ENCODE results near the gene MACROD2.

MACROD2 gene

DNA sequence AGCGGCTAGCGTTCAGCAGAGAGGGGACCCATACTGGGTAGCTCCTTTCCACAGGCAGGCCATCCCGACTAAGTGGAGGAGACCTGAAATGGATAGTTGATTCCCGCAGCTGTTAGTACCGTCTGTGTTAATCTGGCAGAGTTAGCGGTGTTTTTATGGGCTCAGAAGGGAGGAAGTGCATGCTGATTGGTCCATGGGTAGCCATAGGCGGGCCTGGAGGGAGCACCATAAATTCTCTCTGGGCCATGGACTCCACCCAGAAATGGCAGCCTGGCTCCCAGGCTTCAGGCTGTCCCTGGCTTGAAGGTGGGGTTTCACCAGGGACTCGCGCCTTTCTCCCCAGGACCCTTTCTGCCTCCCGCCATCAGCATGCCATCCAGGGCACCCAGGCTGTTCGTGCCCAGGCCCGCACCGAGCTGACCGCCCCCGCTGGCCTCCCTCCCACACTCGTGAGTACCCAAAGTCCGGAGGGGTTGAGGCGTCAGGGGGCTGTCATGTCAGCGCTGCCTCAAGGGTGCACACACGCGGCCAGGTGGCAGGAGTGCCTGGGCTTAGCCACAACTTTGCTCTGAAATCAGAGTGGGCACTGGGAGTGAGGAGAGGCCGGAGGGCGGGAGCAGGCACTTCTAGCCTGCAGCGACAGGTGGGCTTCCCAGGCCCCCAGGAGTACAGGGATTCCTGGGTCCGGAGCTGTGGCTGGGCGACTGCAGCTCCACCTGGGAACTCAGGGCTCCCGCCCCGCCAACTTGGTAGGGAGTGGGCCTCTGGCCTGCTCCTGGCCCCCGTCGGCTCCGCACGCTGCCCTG is 1036.4 kb downstream of the MACROD2 start:
- DNase-seq, result no peak

DNA sequence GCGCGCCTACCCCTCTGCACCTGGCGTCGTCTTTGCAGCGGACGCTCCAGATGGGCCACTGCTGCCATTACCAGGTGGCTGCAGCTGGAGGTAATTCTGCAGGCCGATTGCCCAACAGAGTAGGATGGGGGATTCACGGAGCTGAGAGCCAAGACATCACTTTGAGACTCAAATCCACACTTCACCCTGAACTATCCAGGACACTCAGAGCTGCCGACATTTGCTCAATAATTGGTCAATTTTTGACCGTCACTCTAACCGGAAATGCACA is 1037.0 kb downstream of the MACROD2 start:
- no peak for DNase-seq

DNA sequence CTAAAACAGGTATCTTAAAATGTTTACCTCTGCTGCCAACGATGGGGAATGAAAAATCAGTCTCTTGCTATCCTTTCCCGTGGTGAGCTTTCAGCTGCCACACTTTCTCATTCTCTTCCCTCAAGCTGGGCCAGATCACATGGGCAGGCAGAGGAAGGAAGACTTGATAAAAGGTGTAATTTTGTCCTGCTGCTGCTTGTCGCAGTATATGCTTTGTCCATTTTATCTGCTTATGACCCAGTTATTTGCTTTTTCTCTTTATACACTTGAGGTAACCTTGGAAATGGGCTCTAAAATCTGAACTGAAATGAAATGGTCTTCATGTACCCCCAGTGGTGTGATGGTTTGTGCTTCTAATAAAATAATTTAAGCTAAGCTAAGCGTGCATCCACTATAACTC is 1038.0 kb downstream of the MACROD2 start:
- no peak for DNase-seq

DNA sequence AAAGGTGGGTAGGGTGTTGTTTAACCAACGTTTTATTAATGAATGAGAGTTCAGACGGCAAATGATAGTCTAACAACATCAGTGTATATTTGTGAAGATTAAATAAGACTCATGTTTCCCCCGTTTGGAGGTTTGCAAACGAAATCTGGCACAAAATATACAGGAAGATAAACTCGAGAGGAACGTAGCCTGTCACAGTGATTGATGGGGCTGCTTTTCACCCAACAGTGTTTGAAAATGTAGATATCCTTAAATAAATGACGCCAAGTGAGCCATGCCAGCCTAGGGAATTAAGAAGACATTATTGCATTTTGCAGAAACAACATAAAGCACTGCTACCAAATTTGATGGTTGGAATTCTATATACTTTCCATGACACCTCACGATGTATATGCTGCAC is 1038.6 kb downstream of the MACROD2 start:
- DNase-seq, result no peak

DNA sequence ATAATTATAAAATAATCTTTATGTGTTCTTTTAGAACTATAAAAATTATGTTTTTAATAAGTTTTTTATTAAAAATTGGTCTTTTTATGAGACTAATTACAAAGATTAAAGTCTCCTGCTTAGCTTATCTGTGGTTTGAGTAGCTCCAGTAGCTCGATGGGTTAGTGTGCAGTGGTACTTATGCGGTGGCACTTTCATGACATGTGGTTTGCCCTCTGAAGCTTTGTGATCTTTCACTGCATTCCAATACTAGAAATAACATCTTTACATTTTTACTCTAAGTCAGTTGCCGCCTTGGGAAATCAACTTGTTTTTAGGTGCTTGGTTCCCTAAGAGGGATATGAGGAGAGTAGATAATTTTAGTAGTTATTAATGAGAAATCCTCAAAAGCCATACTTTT is 1041.6 kb downstream of the MACROD2 start:
- no peak for DNase-seq

DNA sequence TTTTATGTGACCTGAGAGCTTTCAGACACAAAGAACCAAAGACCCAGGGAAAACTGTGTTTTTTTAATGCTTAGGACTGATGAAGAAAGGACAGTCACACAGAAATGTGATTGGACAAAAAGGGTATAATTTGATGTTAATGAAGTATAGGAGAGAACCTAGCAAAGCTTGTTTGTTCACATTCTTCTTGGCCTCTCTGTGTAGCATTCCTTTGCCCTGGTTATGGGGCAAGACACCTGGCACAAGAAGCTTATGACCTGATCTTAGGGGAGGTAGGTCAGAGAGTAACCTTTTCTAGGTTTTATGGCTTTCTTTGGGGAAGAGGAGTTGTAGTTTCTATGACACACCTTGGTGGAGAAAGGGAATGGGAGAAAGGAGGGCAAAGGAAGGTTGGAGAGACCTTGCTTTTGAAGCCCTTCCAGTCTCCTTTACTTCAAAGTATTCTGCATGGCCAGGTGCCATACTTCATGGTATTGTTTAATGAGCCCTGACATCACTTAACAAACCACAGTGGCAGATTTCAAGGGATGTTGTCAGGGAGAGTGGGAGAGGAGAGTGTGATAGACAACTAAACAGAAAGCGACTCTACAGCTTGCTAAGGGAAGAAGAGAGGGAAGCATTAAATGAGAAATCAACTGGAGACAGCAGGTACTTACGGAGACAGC is 1043.9 kb downstream of the MACROD2 start:
- no peak for DNase-seq

DNA sequence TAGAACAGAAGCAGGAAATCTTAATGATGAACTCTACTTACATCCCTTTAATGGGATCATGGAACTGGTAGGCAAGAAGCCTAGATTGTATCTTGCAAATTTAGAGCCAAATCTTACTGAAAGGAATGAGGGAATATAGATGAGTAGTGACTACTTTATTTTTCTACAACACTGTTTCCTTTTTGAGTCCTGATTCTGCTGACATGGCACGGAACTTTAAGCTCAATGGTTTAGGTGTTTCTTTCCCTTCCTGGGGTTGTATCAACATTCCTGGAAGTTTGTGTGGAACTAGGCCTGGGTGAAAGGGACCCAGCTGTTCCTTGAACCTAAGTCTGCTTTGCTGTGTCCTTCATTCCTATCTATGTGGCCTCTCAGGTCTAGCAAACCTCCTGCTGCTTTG is 1047.4 kb downstream of the MACROD2 start:
- no peak for DNase-seq

DNA sequence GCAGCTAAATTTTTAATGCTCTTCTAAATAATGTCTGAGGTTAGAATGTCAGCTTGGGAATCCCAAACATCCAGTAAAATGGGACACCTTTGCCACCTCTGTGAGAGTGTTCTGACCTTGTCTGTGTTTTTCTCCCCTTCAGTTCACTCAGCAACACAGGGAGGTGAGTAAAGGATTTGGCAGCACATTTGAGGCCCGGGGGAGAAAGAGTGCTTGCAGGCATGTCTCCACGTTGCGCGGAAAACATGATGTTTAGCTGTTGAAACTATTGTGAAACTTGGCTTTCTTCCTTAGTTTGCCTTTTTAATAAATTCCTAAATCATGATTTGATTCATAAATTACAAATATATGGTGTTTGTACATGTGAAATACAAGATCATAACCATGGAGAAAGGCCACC is 1049.9 kb downstream of the MACROD2 start:
- DNase-seq, result no peak

DNA sequence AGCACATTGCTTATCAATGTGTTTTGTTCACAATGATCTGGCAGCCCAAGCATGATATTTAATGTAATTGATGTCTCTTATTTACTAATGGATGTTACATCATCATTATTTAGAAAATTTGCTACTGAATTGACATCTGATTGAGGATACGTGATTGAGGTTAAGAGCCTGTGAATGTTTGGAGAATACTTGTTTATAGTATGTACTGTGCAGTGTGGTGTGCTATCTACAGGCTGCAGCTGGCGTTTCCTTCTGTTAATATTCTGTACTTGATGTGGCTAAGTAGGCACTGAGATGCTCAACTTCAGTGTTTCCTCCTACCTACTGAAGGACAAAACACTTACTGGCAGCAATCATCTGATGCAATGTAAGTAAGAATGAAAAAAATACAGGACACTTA is 1051.7 kb downstream of the MACROD2 start:
- DNase-seq, result no peak

DNA sequence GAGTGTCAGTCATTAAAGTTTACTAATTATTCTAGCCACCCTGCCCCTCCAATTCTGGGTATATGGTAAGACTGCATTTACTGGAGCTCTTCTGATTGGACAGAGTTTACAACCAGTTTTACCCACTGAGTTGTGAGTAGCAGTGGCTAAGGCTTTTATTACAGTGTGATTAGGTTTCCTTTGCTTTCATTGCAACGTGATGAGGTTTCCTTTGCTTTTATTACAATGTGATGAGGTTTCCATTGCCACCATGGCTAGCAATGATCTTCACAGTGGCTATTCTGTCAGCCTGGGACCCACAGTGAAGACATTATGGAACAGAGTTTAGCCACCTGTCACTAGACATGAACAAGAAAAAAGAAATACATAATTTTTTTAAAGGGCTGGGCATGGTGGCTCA is 1052.3 kb downstream of the MACROD2 start:
- DNase-seq, result no peak

DNA sequence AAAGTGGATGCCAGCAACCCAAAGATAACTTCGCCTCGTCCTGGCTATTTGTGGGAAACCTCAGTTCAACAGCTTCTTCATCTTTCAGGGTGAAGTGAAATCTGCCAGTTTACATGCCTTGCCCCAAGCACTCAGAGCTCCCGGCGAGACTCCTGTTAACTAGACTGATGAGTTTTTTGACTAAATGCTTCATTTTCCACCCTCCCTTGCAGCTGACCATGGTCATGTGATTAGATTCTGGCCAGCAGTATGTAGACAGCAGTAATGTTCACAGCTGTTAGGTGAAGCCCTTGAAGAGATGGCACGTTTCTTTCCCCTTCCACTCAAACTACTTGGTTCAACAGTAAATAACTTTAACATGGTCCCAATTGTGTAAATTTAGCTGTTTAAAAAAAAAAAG is 1060.9 kb downstream of the MACROD2 start:
- no peak for DNase-seq

DNA sequence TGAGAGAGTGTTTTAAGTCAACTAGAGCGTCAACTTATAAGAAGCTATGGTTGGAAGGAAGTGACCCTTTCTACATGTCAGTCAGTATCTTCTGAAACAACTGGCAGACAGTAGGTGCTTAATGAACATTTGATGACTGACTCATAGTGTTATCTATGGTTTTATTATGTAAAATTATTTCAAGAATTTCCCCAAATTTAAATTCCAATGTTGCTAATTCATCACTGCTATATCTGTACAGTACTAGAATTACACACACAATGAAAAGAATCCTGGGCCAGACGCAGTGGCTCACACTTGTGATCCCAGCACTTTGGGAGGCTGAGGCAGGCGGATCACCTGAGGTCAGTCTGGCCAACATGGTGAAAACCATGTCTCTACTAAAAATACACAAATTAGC is 1063.5 kb downstream of the MACROD2 start:
- no peak for DNase-seq

DNA sequence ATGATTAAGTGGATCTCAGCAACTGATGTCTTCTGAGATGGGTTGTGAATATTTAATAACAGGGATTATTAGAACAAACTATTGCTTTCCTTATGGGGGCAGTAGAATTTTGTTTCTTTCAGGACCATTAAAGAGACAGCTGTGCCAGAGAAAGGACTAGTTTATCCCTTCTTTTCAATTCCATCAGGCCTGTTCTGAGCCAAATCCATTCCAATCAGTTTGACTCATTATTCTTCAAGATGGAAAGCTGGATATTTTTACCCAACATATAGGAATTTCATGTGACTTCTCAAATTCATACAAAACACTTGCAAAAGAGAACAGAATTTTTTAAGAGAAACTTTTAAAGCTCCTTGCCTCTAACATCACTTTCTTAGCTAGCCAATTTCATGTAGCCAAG is 1064.1 kb downstream of the MACROD2 start:
- DNase-seq, result no peak

DNA sequence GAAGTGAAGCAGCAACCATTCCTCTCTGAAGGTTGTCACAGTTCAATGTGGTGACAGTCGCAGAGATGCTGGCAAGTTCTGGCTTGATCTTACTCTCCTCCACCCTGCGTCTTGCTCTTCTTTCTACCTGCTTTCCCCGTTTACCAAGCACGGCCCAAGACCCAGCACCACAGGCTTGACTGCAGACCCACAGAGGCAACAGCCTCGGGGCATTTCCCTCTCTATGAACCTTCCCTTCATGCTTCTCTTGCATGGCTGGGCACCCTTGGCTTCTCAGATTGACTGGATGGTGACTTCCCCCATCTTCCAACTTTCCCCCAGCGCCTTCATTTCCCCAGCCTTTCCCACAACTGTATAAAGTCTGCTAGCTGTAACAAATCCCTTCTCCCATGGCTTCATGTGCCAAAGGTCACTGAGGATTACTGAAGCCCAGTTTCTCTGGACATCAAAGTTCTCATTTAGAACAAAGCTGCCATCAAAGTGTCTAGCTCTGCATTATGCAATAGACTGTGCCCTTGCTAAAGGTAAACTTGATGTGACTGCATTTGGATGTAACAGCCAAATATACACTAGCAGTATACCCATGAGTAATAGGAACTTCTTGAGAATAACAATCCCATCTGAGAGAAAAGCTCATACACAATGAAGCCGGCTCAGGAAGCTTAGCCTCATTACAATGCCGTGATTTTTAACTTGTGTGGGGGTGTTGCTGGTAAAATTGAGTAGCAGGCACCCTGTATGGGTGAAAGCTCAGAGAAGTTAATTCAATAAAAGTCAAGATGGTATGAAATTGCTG is 1065.1 kb downstream of the MACROD2 start:
- no peak for DNase-seq

DNA sequence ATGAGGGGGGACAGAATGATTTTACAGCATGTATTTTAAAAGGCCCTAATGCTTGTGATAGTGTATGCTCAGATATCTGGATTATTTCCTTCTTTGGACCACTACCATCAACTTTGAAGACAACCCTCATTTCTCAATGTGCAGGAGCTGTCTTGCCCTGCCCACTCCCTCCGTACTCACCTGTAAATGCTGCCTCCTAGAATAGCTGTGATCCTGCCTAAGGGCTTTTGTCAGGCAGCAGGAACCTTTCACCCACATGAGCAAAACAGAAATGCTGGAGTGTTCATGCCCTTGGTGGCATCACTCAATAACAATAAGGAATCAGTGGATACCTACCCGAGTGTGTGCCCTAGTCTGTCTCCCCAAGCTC is 1065.7 kb downstream of the MACROD2 start:
- DNase-seq, result no peak

DNA sequence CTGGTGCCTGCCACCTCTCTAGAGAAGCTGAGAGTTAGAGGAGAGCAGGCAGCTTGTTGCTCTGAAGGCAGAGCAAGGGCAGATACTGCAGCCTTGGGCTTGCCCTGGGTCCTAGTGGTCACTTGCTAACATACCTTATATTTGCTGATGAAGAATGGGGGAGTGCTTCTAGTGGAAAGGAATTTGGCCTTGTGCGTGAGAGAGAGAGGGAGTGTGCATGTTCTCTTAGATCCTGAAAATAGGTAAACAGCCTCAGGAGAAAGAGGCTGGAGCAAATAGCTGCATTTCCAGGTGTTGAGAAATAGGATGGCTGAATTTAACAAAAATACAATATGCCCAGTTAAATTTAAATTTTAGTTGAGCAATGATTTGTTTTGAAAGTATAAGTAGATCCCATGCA is 1066.6 kb downstream of the MACROD2 start:
- no peak for DNase-seq

DNA sequence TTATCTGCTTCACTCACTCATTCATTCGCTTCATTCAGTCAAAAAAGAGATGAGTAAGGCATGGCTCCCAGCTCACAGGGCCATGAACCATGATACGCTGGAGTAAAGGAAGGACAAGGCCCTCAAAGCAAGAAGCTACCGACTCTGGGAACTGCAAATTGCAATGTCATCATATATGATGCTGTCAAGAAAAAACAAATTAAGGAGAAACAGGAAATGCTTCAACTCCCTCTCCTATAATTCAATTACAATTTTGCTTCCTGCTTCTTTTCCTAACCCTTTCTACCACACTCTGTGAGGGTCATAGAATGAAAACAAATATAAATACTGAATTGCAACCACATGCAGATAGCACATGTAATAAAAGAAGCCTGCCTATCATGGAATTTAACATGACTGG is 1067.8 kb downstream of the MACROD2 start:
- no peak for DNase-seq

DNA sequence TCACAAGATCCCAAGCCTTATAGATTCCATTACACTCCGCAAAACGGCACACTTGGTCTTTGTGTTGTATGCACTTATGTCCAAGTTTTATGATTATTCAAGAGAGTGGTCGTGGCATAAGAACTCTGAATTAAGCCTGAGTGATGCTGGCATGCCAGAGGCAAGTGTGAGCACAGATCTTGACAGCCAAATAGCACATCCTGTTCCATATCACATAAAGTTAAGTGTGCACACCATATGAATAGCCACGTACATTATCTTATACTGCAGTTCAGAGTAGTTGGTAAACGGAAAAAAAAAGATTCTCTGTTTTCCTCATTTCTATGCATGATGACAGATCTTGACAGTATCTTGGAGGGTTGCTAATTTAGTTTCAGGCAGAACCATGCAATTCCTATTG is 1069.4 kb downstream of the MACROD2 start:
- no peak for DNase-seq

DNA sequence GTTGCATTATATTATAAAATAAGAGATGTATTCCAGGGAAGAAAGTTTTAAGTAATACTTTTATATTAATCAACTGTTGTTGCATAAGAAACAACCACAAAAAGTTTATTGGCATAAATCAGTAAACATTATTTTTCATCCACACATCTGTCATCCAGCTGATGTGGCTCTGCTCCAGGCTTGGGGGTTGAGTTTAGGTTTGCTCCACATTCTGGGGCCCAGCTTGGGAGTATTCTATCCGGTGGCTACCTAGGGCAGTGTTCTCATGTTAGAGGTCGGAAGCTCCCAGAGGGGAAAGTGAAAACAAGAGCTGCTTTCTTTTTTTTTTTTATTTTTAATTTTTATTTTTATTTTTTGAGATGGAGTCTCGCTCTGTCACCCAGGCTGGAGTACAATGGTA is 1070.5 kb downstream of the MACROD2 start:
- DNase-seq, result no peak

DNA sequence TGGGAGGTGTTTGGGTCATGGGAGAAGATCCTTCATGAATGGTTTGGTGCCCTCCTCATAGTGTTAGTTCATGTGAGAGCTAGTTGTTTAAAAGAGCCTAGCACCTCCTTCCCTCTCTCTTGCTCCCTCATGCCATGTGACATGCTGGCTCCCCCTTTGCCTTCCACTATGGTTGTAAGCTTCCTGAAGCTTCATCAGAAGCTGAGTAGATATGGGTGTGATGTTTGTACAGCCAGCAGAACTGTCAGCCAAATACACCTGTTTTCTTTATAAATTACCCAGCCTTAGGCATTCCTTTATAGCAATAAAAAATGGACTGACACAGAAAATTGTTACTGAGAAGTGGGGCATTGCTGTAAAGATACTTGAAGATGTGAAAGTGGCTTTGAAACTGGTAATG is 1073.2 kb downstream of the MACROD2 start:
- DNase-seq, result no peak

DNA sequence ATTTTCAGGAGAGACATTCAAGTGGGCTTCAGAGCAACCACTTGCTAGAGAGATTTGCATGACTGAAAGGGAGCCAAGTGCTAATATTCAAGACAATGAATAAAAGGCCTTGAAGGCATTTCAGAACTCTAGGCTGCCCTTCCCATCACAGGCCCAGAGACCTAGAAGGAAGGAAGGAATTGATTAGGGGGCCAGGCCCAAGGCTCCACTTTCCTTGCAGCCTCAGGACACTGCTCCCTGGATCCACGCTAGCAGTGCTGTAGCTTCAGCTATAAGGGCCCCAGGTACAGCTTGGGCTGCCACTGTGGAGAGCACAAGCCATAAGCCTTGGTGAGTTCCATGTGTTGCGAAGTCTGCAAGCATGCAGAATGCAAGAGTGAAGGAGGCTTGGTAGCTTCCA is 1074.0 kb downstream of the MACROD2 start:
- DNase-seq, result no peak

DNA sequence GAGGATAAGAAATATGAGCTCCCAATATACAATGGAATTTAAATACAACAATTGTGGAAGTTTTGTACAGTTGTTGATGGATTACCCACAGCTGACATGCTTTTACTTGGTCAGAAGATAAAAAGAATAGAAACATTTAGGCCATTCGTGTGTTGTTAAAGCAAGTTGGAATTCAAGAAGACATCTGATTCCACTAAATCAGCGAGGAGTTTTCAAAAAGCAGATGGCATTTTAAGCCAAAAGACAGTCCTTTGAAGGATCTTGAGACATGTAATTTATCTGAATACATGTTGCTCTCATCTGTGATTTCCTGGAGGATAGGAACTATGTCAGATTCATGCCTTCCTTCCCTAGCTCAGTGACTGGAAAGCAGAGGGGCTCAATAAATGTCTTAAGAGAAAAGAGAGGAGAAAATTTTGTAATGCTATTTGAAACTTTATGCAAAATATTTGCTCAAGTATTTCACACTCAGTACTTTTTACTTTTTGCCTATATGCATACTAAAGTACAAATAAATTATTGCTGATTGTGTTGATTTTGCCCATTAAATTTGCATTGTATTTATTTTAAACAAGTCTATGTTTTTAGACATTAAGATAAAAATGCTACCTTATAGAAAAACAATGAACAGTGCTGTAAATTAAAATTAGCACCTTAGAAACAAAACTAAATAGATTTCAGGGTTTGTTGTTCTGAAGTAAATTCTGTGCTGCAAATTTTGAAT is 1075.9 kb downstream of the MACROD2 start:
- no peak for DNase-seq

DNA sequence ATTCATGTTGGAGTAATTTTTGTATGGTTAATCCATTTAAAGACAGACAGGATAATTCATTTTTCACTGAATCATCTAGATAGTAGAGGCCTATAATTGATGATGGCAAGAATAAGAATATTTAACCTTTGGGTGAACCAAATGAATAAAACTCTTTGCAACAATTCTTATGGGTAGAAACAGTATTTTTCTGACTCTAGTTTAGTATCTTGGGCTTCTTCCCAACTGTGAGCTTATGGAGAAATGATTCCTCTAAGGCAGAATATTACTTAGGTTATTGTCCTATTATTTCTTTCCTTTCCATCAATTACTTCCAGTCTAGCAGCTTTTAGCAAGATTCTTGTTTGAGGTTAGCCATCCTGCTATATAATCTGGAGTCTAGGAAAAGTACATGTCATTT is 1077.0 kb downstream of the MACROD2 start:
- DNase-seq, result no peak

DNA sequence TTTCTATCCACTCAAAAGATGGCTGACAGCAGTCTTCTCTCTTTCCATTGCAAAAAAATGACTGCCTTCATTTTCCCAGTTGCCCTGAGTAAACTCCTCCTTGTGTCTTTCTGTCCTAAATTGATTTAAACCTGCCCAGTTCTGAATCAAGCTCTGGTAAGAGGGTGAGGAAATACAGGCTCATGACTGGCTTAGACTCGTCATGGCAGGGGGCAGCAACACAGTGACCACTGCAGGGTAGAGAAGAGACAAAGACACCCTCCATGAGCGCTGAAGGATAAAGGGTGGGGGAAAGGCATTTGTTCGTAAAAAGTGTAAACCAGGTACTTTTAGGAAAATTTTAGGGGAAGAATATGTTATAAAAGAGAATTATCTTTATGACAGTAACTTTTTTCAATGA is 1080.3 kb downstream of the MACROD2 start:
- no peak for DNase-seq

Measured in effector CD8-positive, alpha-beta T cell (primary cell).